ENCODE results near the gene SEMA7A.

DNA sequence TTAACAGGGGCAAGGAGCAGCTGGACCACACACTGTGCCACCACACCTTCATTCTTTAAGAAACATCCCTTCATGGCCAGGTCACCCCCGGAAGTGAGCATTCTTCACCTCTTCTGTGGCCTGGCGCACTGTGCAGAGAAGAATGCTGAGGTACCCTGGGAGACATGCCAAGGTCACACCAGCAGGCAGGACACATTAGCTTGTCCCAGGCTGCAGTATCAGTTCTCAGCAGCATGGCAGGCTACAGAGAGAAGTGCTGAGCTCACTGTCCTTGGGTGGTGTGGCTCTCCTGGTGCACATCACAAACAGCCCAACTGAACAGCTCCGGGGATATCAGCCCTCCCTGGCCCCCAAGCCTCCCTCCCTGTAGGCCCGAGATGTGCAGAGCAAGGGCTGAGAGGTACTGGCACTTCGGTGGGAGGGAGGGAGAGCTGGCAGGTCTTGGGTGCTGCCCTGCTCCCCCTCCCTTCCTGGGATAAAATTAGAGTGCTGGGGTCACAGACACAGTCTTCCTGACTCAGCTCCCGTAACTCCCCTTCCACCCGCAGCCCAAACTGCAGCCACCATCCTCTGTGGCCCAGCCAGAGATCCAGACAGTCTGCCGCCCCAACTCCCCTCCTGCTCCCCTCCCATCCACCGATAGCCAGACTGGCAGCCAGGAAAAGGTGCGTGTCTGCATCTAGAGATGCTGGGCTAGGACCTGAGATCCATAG, 13.4 kb downstream of the SEMA7A start:
- TF ChIP-seq, protein P1, sequence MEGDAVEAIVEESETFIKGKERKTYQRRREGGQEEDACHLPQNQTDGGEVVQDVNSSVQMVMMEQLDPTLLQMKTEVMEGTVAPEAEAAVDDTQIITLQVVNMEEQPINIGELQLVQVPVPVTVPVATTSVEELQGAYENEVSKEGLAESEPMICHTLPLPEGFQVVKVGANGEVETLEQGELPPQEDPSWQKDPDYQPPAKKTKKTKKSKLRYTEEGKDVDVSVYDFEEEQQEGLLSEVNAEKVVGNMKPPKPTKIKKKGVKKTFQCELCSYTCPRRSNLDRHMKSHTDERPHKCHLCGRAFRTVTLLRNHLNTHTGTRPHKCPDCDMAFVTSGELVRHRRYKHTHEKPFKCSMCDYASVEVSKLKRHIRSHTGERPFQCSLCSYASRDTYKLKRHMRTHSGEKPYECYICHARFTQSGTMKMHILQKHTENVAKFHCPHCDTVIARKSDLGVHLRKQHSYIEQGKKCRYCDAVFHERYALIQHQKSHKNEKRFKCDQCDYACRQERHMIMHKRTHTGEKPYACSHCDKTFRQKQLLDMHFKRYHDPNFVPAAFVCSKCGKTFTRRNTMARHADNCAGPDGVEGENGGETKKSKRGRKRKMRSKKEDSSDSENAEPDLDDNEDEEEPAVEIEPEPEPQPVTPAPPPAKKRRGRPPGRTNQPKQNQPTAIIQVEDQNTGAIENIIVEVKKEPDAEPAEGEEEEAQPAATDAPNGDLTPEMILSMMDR (conservative IDR thresholded peaks at IDR 0.05), result no peak
- TF ChIP-seq ZFX (IDR thresholded peaks at IDR 0.05), result no peak

Measured in C4-2B (cell line).